ENCODE results near the gene MS4A4E. TPM values are rescaled to one million over a fixed set of nuclear protein-coding genes. Genes with fewer than 3 reads are reported as not detected.

The MS4A4E gene
- total and polyA plus RNA-seq, 2 of the 8 experiments (the other 6 are each of a cell fraction or from before 2014, with no cell fraction given) = not detected

Small RNAs within 50 kb of the gene (microRNA-seq; reads per million reads assigned to microRNA genes)
- 0 reads per million in 2 experiments for gene MIR6503 (ENCODE audit: borderline microRNAs expressed in 2 of 2, borderline number of aligned reads in 2 of 2, borderline replicate concordance in 1 of 2)

Small RNAs within 50 kb of the gene (small RNA-seq; reads per million reads assigned to genes)
- gene MIR6503 (ENCODE audit: insufficient read depth) = not detected

Other genes with a start within 250 kb of the MS4A4E start
- not detected in 2 replicates for gene OOSP4B, start 226.0 kb downstream of the MS4A4E start, total RNA-seq (2021; fragmentation: NEBNext Ultra II Directional; extraction: Animal tissue kit (Norgen Biotek cat#: 25700))
- gene OOSP4B, start 226.0 kb downstream of the MS4A4E start, polyA plus RNA-seq (2011; rRNA removed) = not detected in 2 replicates
- gene OOSP2, start 202.7 kb downstream of the MS4A4E start, total RNA-seq (2021; fragmentation: NEBNext Ultra II Directional; extraction: Animal tissue kit (Norgen Biotek cat#: 25700)) = not detected in 2 replicates
- gene OOSP2, start 202.7 kb downstream of the MS4A4E start, polyA plus RNA-seq (2011; rRNA removed) = not detected in 2 replicates
- not detected in 2 replicates for gene MS4A3, start 186.5 kb downstream of the MS4A4E start, total RNA-seq (2021; fragmentation: NEBNext Ultra II Directional; extraction: Animal tissue kit (Norgen Biotek cat#: 25700))
- gene MS4A3, start 186.5 kb downstream of the MS4A4E start, polyA plus RNA-seq (2011; rRNA removed) = not detected in 2 replicates
- not detected in 2 replicates for gene MS4A2, start 154.5 kb downstream of the MS4A4E start, total RNA-seq (2021; fragmentation: NEBNext Ultra II Directional; extraction: Animal tissue kit (Norgen Biotek cat#: 25700))
- not detected in 2 replicates for gene MS4A2, start 154.5 kb downstream of the MS4A4E start, polyA plus RNA-seq (2011; rRNA removed)
- not detected in 2 replicates for gene MS4A6A, start 60.1 kb downstream of the MS4A4E start, total RNA-seq (2021; fragmentation: NEBNext Ultra II Directional; extraction: Animal tissue kit (Norgen Biotek cat#: 25700))
- not detected in 2 replicates for gene MS4A6A, start 60.1 kb downstream of the MS4A4E start, polyA plus RNA-seq (2011; rRNA removed)
- gene MS4A4A, start 37.5 kb upstream of the MS4A4E start, total RNA-seq (2021; fragmentation: NEBNext Ultra II Directional; extraction: Animal tissue kit (Norgen Biotek cat#: 25700)) = not detected in 2 replicates
- not detected in 2 replicates for gene MS4A4A, start 37.5 kb upstream of the MS4A4E start, polyA plus RNA-seq (2011; rRNA removed)
- gene MS4A6E, start 84.1 kb upstream of the MS4A4E start, total RNA-seq (2021; fragmentation: NEBNext Ultra II Directional; extraction: Animal tissue kit (Norgen Biotek cat#: 25700)) = not detected in 2 replicates
- gene MS4A6E, start 84.1 kb upstream of the MS4A4E start, polyA plus RNA-seq (2011; rRNA removed) = not detected in 2 replicates
- not detected in 2 replicates for gene MS4A7, start 135.4 kb upstream of the MS4A4E start, total RNA-seq (2021; fragmentation: NEBNext Ultra II Directional; extraction: Animal tissue kit (Norgen Biotek cat#: 25700))
- gene MS4A7, start 135.4 kb upstream of the MS4A4E start, polyA plus RNA-seq (2011; rRNA removed) = 0.05 TPM in 1 of 2 replicates, not detected in the other
- gene MS4A14, start 153.3 kb upstream of the MS4A4E start, total RNA-seq (2021; fragmentation: NEBNext Ultra II Directional; extraction: Animal tissue kit (Norgen Biotek cat#: 25700)) = not detected in 2 replicates
- gene MS4A14, start 153.3 kb upstream of the MS4A4E start, polyA plus RNA-seq (2011; rRNA removed) = not detected in 2 replicates
- gene MS4A5, start 186.4 kb upstream of the MS4A4E start, total RNA-seq (2021; fragmentation: NEBNext Ultra II Directional; extraction: Animal tissue kit (Norgen Biotek cat#: 25700)) = not detected in 2 replicates
- not detected in 2 replicates for gene MS4A5, start 186.4 kb upstream of the MS4A4E start, polyA plus RNA-seq (2011; rRNA removed)
- gene MS4A1, start 212.7 kb upstream of the MS4A4E start, total RNA-seq (2021; fragmentation: NEBNext Ultra II Directional; extraction: Animal tissue kit (Norgen Biotek cat#: 25700)) = not detected in 2 replicates
- gene MS4A1, start 212.7 kb upstream of the MS4A4E start, polyA plus RNA-seq (2011; rRNA removed) = not detected in 2 replicates
- 0.39 TPM in 1 of 2 replicates, not detected in the other for gene MS4A12, start 249.6 kb upstream of the MS4A4E start, total RNA-seq (2021; fragmentation: NEBNext Ultra II Directional; extraction: Animal tissue kit (Norgen Biotek cat#: 25700))
- 0.14 and 0.24 TPM in 2 replicates for gene MS4A12, start 249.6 kb upstream of the MS4A4E start, polyA plus RNA-seq (2011; rRNA removed)